Epithelial cell of prostate (primary cell): ENCODE results near the gene MAFF.

Experiments
- DNase-seq: peaks from one replicate; pipeline ENCODE4 v3.0.0-alpha.2; 2011; ENCODE audit warnings: low read depth, low spot score
- H3K27ac ChIP-seq: fragments of 450-650 bp; 2 replicates; pipeline ENCODE4 v1.5.1; 2017; ENCODE audit warnings: mild to moderate bottlenecking

MAFF gene

GRCh38 chr22:38240734-38241252 is 39.0 kb downstream of the MAFF start:
- peak overlapping the region; percentile 98 for H3K27ac ChIP-seq
- no peak for DNase-seq

GRCh38 chr22:38243007-38243765 is 41.4 kb downstream of the MAFF start:
- peak overlapping the region; percentile 51 for H3K27ac ChIP-seq
- DNase-seq = no peak

GRCh38 chr22:38244106-38244505 is 42.3 kb downstream of the MAFF start:
- H3K27ac ChIP-seq = peak overlapping the region; percentile 51
- DNase-seq = no peak

GRCh38 chr22:38246046-38246658 is 44.4 kb downstream of the MAFF start:
- H3K27ac ChIP-seq = no peak overlapping the region
- DNase-seq = no peak

GRCh38 chr22:38246692-38247091 is 44.9 kb downstream of the MAFF start:
- H3K27ac ChIP-seq = no peak overlapping the region
- DNase-seq = no peak

GRCh38 chr22:38247713-38248112 is 45.9 kb downstream of the MAFF start:
- no peak for DNase-seq
- no peak overlapping the region for H3K27ac ChIP-seq

- no peak for DNase-seq
- no peak overlapping the region for H3K27ac ChIP-seq
Observed at GRCh38 chr22:38248280-38248679, 46.5 kb downstream of the MAFF start.

- DNase-seq = no peak
- no peak overlapping the region for H3K27ac ChIP-seq
Observed at GRCh38 chr22:38249301-38249700, 47.5 kb downstream of the MAFF start.

GRCh38 chr22:38249803-38250642 is 48.2 kb downstream of the MAFF start:
- no peak for DNase-seq
- H3K27ac ChIP-seq = no peak overlapping the region

- H3K27ac ChIP-seq = no peak overlapping the region
- no peak for DNase-seq
Observed at GRCh38 chr22:38250643-38251340, 49.0 kb downstream of the MAFF start.

GRCh38 chr22:38251341-38251692 is 49.5 kb downstream of the MAFF start:
- no peak for DNase-seq
- H3K27ac ChIP-seq = no peak overlapping the region

- no peak for DNase-seq
- no peak overlapping the region for H3K27ac ChIP-seq
Observed at GRCh38 chr22:38255697-38256096, 53.9 kb downstream of the MAFF start.

GRCh38 chr22:38257181-38257580 is 55.4 kb downstream of the MAFF start:
- no peak for DNase-seq
- H3K27ac ChIP-seq = no peak overlapping the region

- no peak for DNase-seq
- peak overlapping the region; percentile 2 for H3K27ac ChIP-seq
Observed at GRCh38 chr22:38257650-38258250, 56.0 kb downstream of the MAFF start.

- no peak overlapping the region for H3K27ac ChIP-seq
- no peak for DNase-seq
Observed at GRCh38 chr22:38258895-38259294, 57.1 kb downstream of the MAFF start.

- no peak for DNase-seq
- no peak overlapping the region for H3K27ac ChIP-seq
Observed at GRCh38 chr22:38259370-38259769, 57.6 kb downstream of the MAFF start.

- H3K27ac ChIP-seq = no peak overlapping the region
- no peak for DNase-seq
Observed at GRCh38 chr22:38260761-38261681, 59.2 kb downstream of the MAFF start.

- DNase-seq = no peak
- no peak overlapping the region for H3K27ac ChIP-seq
Observed at GRCh38 chr22:38262051-38262795, 60.4 kb downstream of the MAFF start.
